Ovary (tissue), 3 donors: ENCODE measurements around the gene VKORC1L1.

Source experiments
- CTCF ChIP-seq, 3 donors: fragments of 450-650 bp in 2 of 3; fragments of 200-600 bp in 1 of 3; IDR thresholded peaks; one replicate each; pipeline versions ENCODE4 v1.5.1 to v1.8.0; 2016 to 2022; ENCODE audit warnings: antibody characterized with exemption in 3 of 3, mild to moderate bottlenecking in 1 of 3
- EP300 ChIP-seq: sonication (generic); formaldehyde crosslinking; IDR thresholded peaks from one replicate; pipeline ENCODE4 v1.6.1; 2017; ENCODE audit warnings: antibody characterized with exemption
- donor health status: DM: no; HTN: no; CAD: no.

GRCh38 chr7:65946904-65947303 is 74.0 kb downstream of the VKORC1L1 start:
- TF ChIP-seq CTCF (IDR thresholded peaks at IDR 0.05) = no peak
- no peak for TF ChIP-seq EP300
